ENCODE data around the gene MYRIP. TPM values are rescaled to one million over a fixed set of nuclear protein-coding genes. Genes with fewer than 3 reads are reported as not detected.

Gene MYRIP
- total RNA-seq, 3 donors from 2014 or later: 2.3 to 4.8 (median 2.6) TPM

DNA sequence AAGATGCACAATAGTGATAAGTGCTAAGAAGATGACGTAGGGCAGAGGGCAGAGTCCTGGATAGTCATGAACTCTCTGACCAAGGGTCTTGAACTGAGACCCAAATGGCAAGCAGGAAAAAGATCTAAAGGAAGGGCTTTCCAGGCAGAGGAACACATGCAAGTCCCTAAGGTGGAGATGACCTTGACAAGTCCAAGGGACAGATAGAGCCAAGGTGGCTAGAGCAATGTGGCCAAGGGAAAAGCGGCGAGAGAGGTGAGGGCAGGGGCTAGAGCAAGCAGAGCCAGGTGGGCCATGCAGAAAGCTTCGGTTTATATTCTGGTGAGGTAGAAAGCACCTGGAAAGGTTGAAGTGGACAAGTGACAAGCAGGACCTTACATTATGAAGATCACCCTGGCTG is 414.4 kb downstream of the MYRIP start:
- Histone ChIP-seq H3K4me1 (no peaks in the 10 kb centered on the region), H3K27me3 (no peaks in the 10 kb centered on the region), H3K36me3 (no peaks in the 10 kb centered on the region), H3K9me3 (no peaks in the 10 kb centered on the region), H3K27ac (no peak overlapping the region), H3K4me3 (no peak overlapping the region)
- no peak for TF ChIP-seq POLR2A (IDR thresholded peaks at IDR 0.05)
- TF ChIP-seq POLR2AphosphoS5 (IDR thresholded peaks at IDR 0.05): no peak
- TF ChIP-seq, protein P1, sequence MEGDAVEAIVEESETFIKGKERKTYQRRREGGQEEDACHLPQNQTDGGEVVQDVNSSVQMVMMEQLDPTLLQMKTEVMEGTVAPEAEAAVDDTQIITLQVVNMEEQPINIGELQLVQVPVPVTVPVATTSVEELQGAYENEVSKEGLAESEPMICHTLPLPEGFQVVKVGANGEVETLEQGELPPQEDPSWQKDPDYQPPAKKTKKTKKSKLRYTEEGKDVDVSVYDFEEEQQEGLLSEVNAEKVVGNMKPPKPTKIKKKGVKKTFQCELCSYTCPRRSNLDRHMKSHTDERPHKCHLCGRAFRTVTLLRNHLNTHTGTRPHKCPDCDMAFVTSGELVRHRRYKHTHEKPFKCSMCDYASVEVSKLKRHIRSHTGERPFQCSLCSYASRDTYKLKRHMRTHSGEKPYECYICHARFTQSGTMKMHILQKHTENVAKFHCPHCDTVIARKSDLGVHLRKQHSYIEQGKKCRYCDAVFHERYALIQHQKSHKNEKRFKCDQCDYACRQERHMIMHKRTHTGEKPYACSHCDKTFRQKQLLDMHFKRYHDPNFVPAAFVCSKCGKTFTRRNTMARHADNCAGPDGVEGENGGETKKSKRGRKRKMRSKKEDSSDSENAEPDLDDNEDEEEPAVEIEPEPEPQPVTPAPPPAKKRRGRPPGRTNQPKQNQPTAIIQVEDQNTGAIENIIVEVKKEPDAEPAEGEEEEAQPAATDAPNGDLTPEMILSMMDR (IDR thresholded peaks at IDR 0.05): no peak
- no peak for DNase-seq (ENCODE audit: low spot score in 2 of 2)
- intact Hi-C loops (cut with DNase I; ENCODE audit: low total_unique reads): no loop called here

DNA sequence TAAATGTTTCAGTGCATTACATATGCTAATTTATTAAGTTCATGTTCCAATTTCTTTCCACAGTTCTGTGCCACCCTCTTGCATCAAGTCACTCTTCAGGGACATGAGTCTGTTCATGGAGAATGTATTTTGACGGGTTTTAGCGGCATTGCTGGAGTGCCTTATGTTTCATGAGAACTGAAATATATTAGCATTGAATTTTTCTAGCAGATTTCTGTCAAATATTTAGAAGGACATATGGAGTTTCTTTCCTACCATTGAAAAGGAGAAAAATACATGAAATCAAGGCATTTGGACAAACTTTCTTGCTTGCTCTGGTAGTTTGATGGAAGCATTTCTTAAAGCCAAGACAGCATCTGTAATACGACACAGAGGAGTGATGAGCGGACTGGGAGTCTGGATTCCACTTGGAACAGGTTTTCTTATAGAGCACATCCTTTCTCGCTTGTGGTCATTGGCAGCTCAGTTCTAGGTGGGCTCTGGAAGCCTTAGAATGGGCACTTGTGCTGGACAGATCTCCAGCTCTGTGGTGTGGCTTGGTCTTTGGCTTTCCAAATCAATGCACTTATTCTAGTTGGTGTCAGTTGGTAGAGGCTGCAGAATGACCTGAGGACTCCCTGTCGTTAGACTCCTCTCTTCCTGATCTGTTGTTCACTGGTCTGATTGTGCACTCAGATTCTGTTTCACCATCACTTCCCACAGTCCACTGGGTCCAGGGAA is 415.5 kb downstream of the MYRIP start:
- no peaks in the 10 kb centered on the region for H3K27me3 ChIP-seq
- no peak for DNase-seq (ENCODE audit: low spot score in 2 of 2)
- H3K27ac ChIP-seq: no peak overlapping the region
- intact Hi-C loops (cut with DNase I; ENCODE audit: low total_unique reads): no loop called here
- no peaks in the 10 kb centered on the region for H3K9me3 ChIP-seq
- no peaks in the 10 kb centered on the region for H3K36me3 ChIP-seq
- TF ChIP-seq POLR2AphosphoS5 (IDR thresholded peaks at IDR 0.05) (no peak), POLR2A (IDR thresholded peaks at IDR 0.05) (no peak)
- TF ChIP-seq, protein P1 (IDR thresholded peaks at IDR 0.05): no peak
- no peaks in the 10 kb centered on the region for H3K4me1 ChIP-seq
- no peak overlapping the region for H3K4me3 ChIP-seq

DNA sequence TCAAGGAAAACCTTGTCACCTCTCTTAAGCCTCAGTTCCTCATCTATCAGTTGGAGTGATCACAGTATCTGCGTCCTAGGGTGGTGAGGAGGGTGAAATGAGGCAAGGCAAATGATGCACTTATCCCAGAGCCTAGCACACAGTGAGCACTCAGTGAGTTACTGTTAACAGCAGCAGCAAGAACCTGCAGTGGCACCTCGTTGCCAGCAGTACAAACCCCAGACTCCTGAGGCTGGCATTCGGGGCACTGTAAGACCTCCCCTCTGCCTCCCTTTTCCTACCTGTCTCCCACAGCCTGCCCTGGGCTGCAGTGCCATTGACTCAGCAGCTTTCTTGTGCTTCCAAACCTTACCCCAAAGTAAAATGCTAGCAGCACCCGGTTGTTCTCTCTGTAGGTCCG is 417.2 kb downstream of the MYRIP start:
- Histone ChIP-seq H3K4me1 (no peaks in the 10 kb centered on the region), H3K4me3 (no peak overlapping the region), H3K27me3 (no peaks in the 10 kb centered on the region), H3K36me3 (no peaks in the 10 kb centered on the region), H3K9me3 (no peaks in the 10 kb centered on the region), H3K27ac (no peak overlapping the region)
- intact Hi-C loops (cut with DNase I; ENCODE audit: low total_unique reads): no loop called here
- no peak for DNase-seq (ENCODE audit: low spot score in 2 of 2)
- TF ChIP-seq POLR2AphosphoS5 (IDR thresholded peaks at IDR 0.05) (no peak), POLR2A (IDR thresholded peaks at IDR 0.05) (no peak)
- TF ChIP-seq, protein P1 (IDR thresholded peaks at IDR 0.05): no peak

- H3K9me3 ChIP-seq: no peaks in the 10 kb centered on the region
- H3K27ac ChIP-seq: no peak overlapping the region
- H3K27me3 ChIP-seq: no peaks in the 10 kb centered on the region
- TF ChIP-seq, protein P1 (IDR thresholded peaks at IDR 0.05): no peak
- no peak for TF ChIP-seq POLR2AphosphoS5 (IDR thresholded peaks at IDR 0.05)
- TF ChIP-seq POLR2A (IDR thresholded peaks at IDR 0.05): no peak
- no peaks in the 10 kb centered on the region for H3K36me3 ChIP-seq
- no peaks in the 10 kb centered on the region for H3K4me1 ChIP-seq
- intact Hi-C loops (cut with DNase I; ENCODE audit: low total_unique reads): no loop called here
- H3K4me3 ChIP-seq: no peak overlapping the region
- no peak for DNase-seq (ENCODE audit: low spot score in 2 of 2)
Observed at GRCh38 chr3:40228792-40229350, 419.5 kb downstream of the MYRIP start.

GRCh38 chr3:40229386-40229785 is 420.0 kb downstream of the MYRIP start:
- intact Hi-C loops (cut with DNase I; ENCODE audit: low total_unique reads): no loop called here

More at GRCh38 chr3:40229386-40229785, 420.0 kb downstream of the MYRIP start:
- TF ChIP-seq, protein P1 (IDR thresholded peaks at IDR 0.05): no peak
- no peak for TF ChIP-seq POLR2A (IDR thresholded peaks at IDR 0.05)
- no peak for TF ChIP-seq POLR2AphosphoS5 (IDR thresholded peaks at IDR 0.05)
- Histone ChIP-seq H3K27me3 (no peaks in the 10 kb centered on the region), H3K27ac (no peak overlapping the region), H3K36me3 (no peaks in the 10 kb centered on the region), H3K4me1 (no peaks in the 10 kb centered on the region), H3K9me3 (no peaks in the 10 kb centered on the region), H3K4me3 (no peak overlapping the region)
- DNase-seq (ENCODE audit: low spot score in 2 of 2): no peak
